Measurements from ENCODE around the gene FGD6. TPM values are rescaled to one million over a fixed set of nuclear protein-coding genes. Genes with fewer than 3 reads are reported as not detected.

The FGD6 gene
- total RNA-seq, 1 donor from 2014 or later: 8.6 TPM

GRCh38 chr12:95231190-95231589 is 13.9 kb upstream of the FGD6 start:
- DNase-seq (ENCODE audit: low spot score): no peak

GRCh38 chr12:95230313-95230712 is 13.0 kb upstream of the FGD6 start:
- peaks cover 25% of the 10 kb centered on the region for H3K4me1 Mint-ChIP-seq (ENCODE audit: low read depth)
- H3K27me3 Mint-ChIP-seq (ENCODE audit: low read depth): no peaks in the 10 kb centered on the region
- DNase-seq (ENCODE audit: low spot score): no peak
- H3K4me3 Mint-ChIP-seq (ENCODE audit: unreplicated experiment): no peak overlapping the region
- peaks cover 2% of the 10 kb centered on the region for H3K36me3 Mint-ChIP-seq (ENCODE audit: low read depth)
- TF ChIP-seq CTCF (IDR thresholded peaks at IDR 0.05): no peak
- H3K9me3 Mint-ChIP-seq (ENCODE audit: low read depth): no peaks in the 10 kb centered on the region
- H3K27ac Mint-ChIP-seq (ENCODE audit: unreplicated experiment): no peak overlapping the region

More at GRCh38 chr12:95231190-95231589, 13.9 kb upstream of the FGD6 start:
- Mint-ChIP-seq H3K4me3 (ENCODE audit: unreplicated experiment) (no peak overlapping the region), H3K9me3 (ENCODE audit: low read depth) (no peaks in the 10 kb centered on the region), H3K4me1 (ENCODE audit: low read depth) (peaks cover 25% of the 10 kb centered on the region), H3K27me3 (ENCODE audit: low read depth) (no peaks in the 10 kb centered on the region), H3K27ac (ENCODE audit: unreplicated experiment) (peak overlapping the region; percentile 74), H3K36me3 (ENCODE audit: low read depth) (peaks cover 2% of the 10 kb centered on the region)
- TF ChIP-seq CTCF (IDR thresholded peaks at IDR 0.05): no peak

GRCh38 chr12:95229636-95230035 is 12.4 kb upstream of the FGD6 start:
- no peak for TF ChIP-seq CTCF (IDR thresholded peaks at IDR 0.05)
- H3K27me3 Mint-ChIP-seq (ENCODE audit: low read depth): no peaks in the 10 kb centered on the region
- peaks cover 30% of the 10 kb centered on the region for H3K4me1 Mint-ChIP-seq (ENCODE audit: low read depth)
- no peaks in the 10 kb centered on the region for H3K9me3 Mint-ChIP-seq (ENCODE audit: low read depth)
- H3K36me3 Mint-ChIP-seq (ENCODE audit: low read depth): peaks cover 5% of the 10 kb centered on the region
- H3K27ac Mint-ChIP-seq (ENCODE audit: unreplicated experiment): no peak overlapping the region
- H3K4me3 Mint-ChIP-seq (ENCODE audit: unreplicated experiment): no peak overlapping the region
- DNase-seq (ENCODE audit: low spot score): no peak

DNA sequence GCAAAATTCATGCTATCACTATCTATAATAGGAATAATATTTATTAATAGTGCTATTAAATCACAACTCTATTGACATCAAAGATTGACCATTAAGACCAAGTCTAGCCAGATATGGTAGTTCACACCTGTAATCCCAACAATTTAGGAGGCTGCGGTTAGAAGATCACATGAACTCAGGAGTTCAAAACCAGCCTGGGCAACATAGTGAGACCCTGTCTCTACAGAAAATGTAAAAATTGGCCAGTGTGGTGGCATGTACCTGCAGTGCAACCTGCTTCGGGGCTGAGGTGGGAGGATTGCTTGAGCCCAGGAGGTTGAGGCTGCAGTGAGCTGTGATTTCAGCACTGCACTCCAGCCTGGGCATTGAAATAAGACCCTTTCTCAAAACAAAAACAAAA is 11.3 kb upstream of the FGD6 start:
- TF ChIP-seq CTCF (IDR thresholded peaks at IDR 0.05): no peak
- Mint-ChIP-seq H3K27ac (ENCODE audit: unreplicated experiment) (peak overlapping the region; percentile 22), H3K4me3 (ENCODE audit: unreplicated experiment) (no peak overlapping the region), H3K27me3 (ENCODE audit: low read depth) (no peaks in the 10 kb centered on the region), H3K9me3 (ENCODE audit: low read depth) (no peaks in the 10 kb centered on the region), H3K36me3 (ENCODE audit: low read depth) (peaks cover 4% of the 10 kb centered on the region), H3K4me1 (ENCODE audit: low read depth) (peaks cover 40% of the 10 kb centered on the region)
- DNase-seq (ENCODE audit: low spot score): no peak

DNA sequence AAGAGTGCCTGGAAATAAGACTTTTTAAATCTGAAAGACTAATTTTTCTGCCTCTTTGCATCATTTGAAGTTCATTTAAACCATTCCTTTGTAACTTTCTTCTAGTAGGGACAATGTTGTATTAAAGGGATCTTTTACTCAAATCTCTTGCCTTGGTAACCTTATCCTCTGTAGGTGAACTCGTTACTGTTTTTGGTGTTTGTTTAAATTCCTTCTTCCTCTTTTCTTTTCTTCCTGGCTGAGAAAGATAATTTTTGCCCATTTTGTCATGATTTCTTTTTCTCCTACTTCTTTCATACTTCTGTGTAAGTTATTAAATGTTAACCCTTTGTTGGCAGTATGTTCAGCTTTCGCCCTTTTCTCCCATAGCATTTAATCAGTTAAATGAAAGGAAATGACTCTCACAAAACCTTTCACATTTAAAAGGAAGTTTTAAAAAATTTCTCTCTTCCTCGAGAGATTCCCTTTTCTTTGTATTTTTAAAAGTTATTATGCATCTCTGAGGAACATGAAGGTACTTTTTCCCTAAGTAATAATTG is 10.6 kb upstream of the FGD6 start:
- no peak for DNase-seq (ENCODE audit: low spot score)
- Mint-ChIP-seq H3K27ac (ENCODE audit: unreplicated experiment) (peak overlapping the region; percentile 20), H3K4me3 (ENCODE audit: unreplicated experiment) (no peak overlapping the region), H3K4me1 (ENCODE audit: low read depth) (peaks cover 40% of the 10 kb centered on the region), H3K36me3 (ENCODE audit: low read depth) (peaks cover 4% of the 10 kb centered on the region), H3K27me3 (ENCODE audit: low read depth) (no peaks in the 10 kb centered on the region), H3K9me3 (ENCODE audit: low read depth) (no peaks in the 10 kb centered on the region)
- TF ChIP-seq CTCF (IDR thresholded peaks at IDR 0.05): no peak
